Trophoblast cell (in vitro differentiated cells and primary cell): ENCODE measurements around the gene ABCB8.

Experiments used
- DNase-seq, 2 donors: peaks; one replicate each; pipeline ENCODE4 v3.0.0-alpha.2; 2016
- H2AFZ ChIP-seq: 2 replicates; pipeline ENCODE4 v1.6.1; 2013; ENCODE audit warnings: low read length, moderate library complexity, mild to moderate bottlenecking; ENCODE audit not compliant: insufficient read depth, poor library complexity
- H2AK5ac ChIP-seq: 2 replicates; pipeline ENCODE4 v1.6.1; 2013; ENCODE audit warnings: mild to moderate bottlenecking, low read length
- H2BK120ac ChIP-seq: 2 replicates; pipeline ENCODE4 v1.6.1; 2013; ENCODE audit warnings: low read length, mild to moderate bottlenecking, moderate library complexity; ENCODE audit not compliant: insufficient read depth, poor library complexity
- H2BK12ac ChIP-seq: 2 replicates; pipeline ENCODE4 v1.6.1; 2013; ENCODE audit warnings: mild to moderate bottlenecking, low read length, moderate library complexity
- H2BK5ac ChIP-seq: 2 replicates; pipeline ENCODE4 v1.6.1; 2013; ENCODE audit warnings: low read length, low read depth, moderate library complexity, mild to moderate bottlenecking; ENCODE audit not compliant: poor library complexity
- H3K14ac ChIP-seq: 2 replicates; pipeline ENCODE4 v1.6.1; 2013; ENCODE audit warnings: mild to moderate bottlenecking, low read length
- H3K18ac ChIP-seq: 2 replicates; pipeline ENCODE4 v1.6.1; 2013; ENCODE audit warnings: mild to moderate bottlenecking, low read length
- H3K23ac ChIP-seq: 2 replicates; pipeline ENCODE4 v1.6.1; 2013; ENCODE audit warnings: low read length
- H3K27ac ChIP-seq: 2 replicates; pipeline ENCODE4 v1.5.1; 2013; ENCODE audit warnings: low read depth, mild to moderate bottlenecking, inconsistent platforms, low read length, moderate library complexity
- H3K27me3 ChIP-seq: 2 replicates; pipeline ENCODE4 v1.6.1; 2013; ENCODE audit warnings: inconsistent platforms, mild to moderate bottlenecking, low read length, moderate library complexity; ENCODE audit not compliant: insufficient read depth
- H3K36me3 ChIP-seq, 2 experiments: 1 replicate in 1 of 2; 2 replicates in 1 of 2; pipeline ENCODE4 v1.6.1; 2013; ENCODE audit warnings: low read length in 2 of 2, mild to moderate bottlenecking in 2 of 2, moderate library complexity in 1 of 2; ENCODE audit not compliant: insufficient read depth in 2 of 2, control insufficient read depth in 1 of 2
- H3K4ac ChIP-seq: 2 replicates; pipeline ENCODE4 v1.6.1; 2013; ENCODE audit warnings: low read depth, mild to moderate bottlenecking, low read length, moderate library complexity
- H3K4me1 ChIP-seq, 2 experiments: 1 replicate in 1 of 2; 2 replicates in 1 of 2; pipeline ENCODE4 v1.6.1; 2013; ENCODE audit warnings: low read length in 2 of 2, mild to moderate bottlenecking in 2 of 2, moderate library complexity in 1 of 2; ENCODE audit not compliant: insufficient read depth in 2 of 2, control insufficient read depth in 1 of 2
- H3K4me2 ChIP-seq: 2 replicates; pipeline ENCODE4 v1.6.1; 2013; ENCODE audit warnings: inconsistent platforms, mild to moderate bottlenecking, low read length, moderate library complexity
- H3K4me3 ChIP-seq: 2 replicates; pipeline ENCODE4 v1.5.1; 2013; ENCODE audit warnings: mild to moderate bottlenecking, low read depth, low read length, inconsistent platforms
- H3K79me1 ChIP-seq: one replicate; pipeline ENCODE4 v1.6.1; 2013; ENCODE audit warnings: low read length
- H3K79me2 ChIP-seq: 2 replicates; pipeline ENCODE4 v1.6.1; 2013; ENCODE audit warnings: low read length, mild to moderate bottlenecking; ENCODE audit not compliant: control insufficient read depth, insufficient read depth, poor library complexity
- H3K9ac ChIP-seq: 2 replicates; pipeline ENCODE4 v1.6.1; 2013; ENCODE audit warnings: mild to moderate bottlenecking, low read length
- H3K9me3 ChIP-seq: 2 replicates; pipeline ENCODE4 v1.6.1; 2013; ENCODE audit warnings: low read depth, mild to moderate bottlenecking, control low read depth, inconsistent platforms, low read length; ENCODE audit not compliant: insufficient read depth
- H4K12ac ChIP-seq: 2 replicates; pipeline ENCODE4 v1.6.1; 2013; ENCODE audit warnings: low read depth, mild to moderate bottlenecking, low read length, moderate library complexity
- H4K8ac ChIP-seq: 2 replicates; pipeline ENCODE4 v1.6.1; 2013; ENCODE audit warnings: low read depth, mild to moderate bottlenecking, low read length, moderate library complexity
- H4K91ac ChIP-seq: one replicate; pipeline ENCODE4 v1.6.1; 2013; ENCODE audit warnings: low read depth, mild to moderate bottlenecking, low read length, moderate library complexity
- WGBS: extraction: QIAGEN DNeasy Blood & Tissue Kit; methylation state at CpG from one replicate; pipeline ENCODE4 v1.1.7; 2013; ENCODE audit warnings: missing lambda C conversion rate; ENCODE audit not compliant: insufficient read length, insufficient coverage; ENCODE audit errors: extremely low coverage; 5-methylcytosine and 5-hydroxymethylcytosine counted together

Gene ABCB8

GRCh38 chr7:151033864-151034249 is 5.6 kb downstream of the ABCB8 start:
- no peak overlapping the region for H3K4me2 ChIP-seq
- H3K18ac ChIP-seq, result no peak overlapping the region
- no CpG with 5 or more reads among the region's 5 CpGs for WGBS
- no peak overlapping the region for H4K12ac ChIP-seq
- H3K36me3 ChIP-seq, result peaks cover 38 to 45% of the 10 kb centered on the region in 2 experiments
- no peak overlapping the region for H4K8ac ChIP-seq
- no peak overlapping the region for H2AFZ ChIP-seq
- no peak overlapping the region for H3K27ac ChIP-seq
- peaks cover 5 to 8% of the 10 kb centered on the region in 2 experiments for H3K4me1 ChIP-seq
- no peak overlapping the region for H3K14ac ChIP-seq
- no peak overlapping the region for H2BK5ac ChIP-seq
- no peak overlapping the region for H4K91ac ChIP-seq
- no peak overlapping the region for H3K4ac ChIP-seq
- H3K79me2 ChIP-seq, result no peaks in the 10 kb centered on the region
- H2BK120ac ChIP-seq, result no peak overlapping the region
- H3K4me3 ChIP-seq, result no peak overlapping the region
- no peak overlapping the region for H3K9ac ChIP-seq
- H3K27me3 ChIP-seq, result no peaks in the 10 kb centered on the region
- peaks cover 5% of the 10 kb centered on the region for H3K79me1 ChIP-seq
- DNase-seq, result no peak
- no peak overlapping the region for H3K23ac ChIP-seq
- no peak overlapping the region for H2BK12ac ChIP-seq
- peaks cover 1% of the 10 kb centered on the region for H3K9me3 ChIP-seq
- no peak overlapping the region for H2AK5ac ChIP-seq

- Histone ChIP-seq H3K36me3 (peaks cover 38 to 45% of the 10 kb centered on the region in 2 experiments), H2AFZ (no peak overlapping the region), H3K14ac (no peak overlapping the region), H4K91ac (no peak overlapping the region), H3K18ac (no peak overlapping the region), H3K79me1 (peaks cover 7% of the 10 kb centered on the region), H3K23ac (no peak overlapping the region), H3K9ac (no peak overlapping the region), H3K79me2 (no peaks in the 10 kb centered on the region), H2BK12ac (no peak overlapping the region), H2AK5ac (no peak overlapping the region), H2BK5ac (no peak overlapping the region), H3K4ac (no peak overlapping the region), H3K4me1 (peaks cover 10 to 13% of the 10 kb centered on the region in 2 experiments), H3K27me3 (no peaks in the 10 kb centered on the region), H3K4me2 (no peak overlapping the region), H3K27ac (no peak overlapping the region), H4K12ac (no peak overlapping the region), H2BK120ac (no peak overlapping the region), H4K8ac (no peak overlapping the region), H3K4me3 (no peak overlapping the region), H3K9me3 (peaks cover 1% of the 10 kb centered on the region)
- no CpG with 5 or more reads among the region's 21 CpGs for WGBS
- no peak for DNase-seq
These were observed 6.2 kb downstream of the ABCB8 start for GRCh38 chr7:151034312-151035025.

GRCh38 chr7:151035026-151035717 is 6.9 kb downstream of the ABCB8 start:
- H3K79me1 ChIP-seq, result peaks cover 11% of the 10 kb centered on the region
- WGBS, result no CpG with 5 or more reads among the region's 21 CpGs
- no peak overlapping the region for H2BK5ac ChIP-seq
- no peaks in the 10 kb centered on the region for H3K79me2 ChIP-seq
- peaks cover 38 to 45% of the 10 kb centered on the region in 2 experiments for H3K36me3 ChIP-seq
- H3K9ac ChIP-seq, result no peak overlapping the region
- H4K12ac ChIP-seq, result no peak overlapping the region
- no peak overlapping the region for H2AFZ ChIP-seq
- H3K4me3 ChIP-seq, result no peak overlapping the region
- no peak overlapping the region for H3K23ac ChIP-seq
- H3K18ac ChIP-seq, result no peak overlapping the region
- H3K9me3 ChIP-seq, result peaks cover 1% of the 10 kb centered on the region
- no peak overlapping the region for H2BK12ac ChIP-seq
- no peak overlapping the region for H4K8ac ChIP-seq
- no peak overlapping the region for H4K91ac ChIP-seq
- H3K4ac ChIP-seq, result no peak overlapping the region
- no peak overlapping the region for H2BK120ac ChIP-seq
- no peak for DNase-seq
- H3K27me3 ChIP-seq, result no peaks in the 10 kb centered on the region
- H3K27ac ChIP-seq, result no peak overlapping the region
- H3K4me1 ChIP-seq, result peaks cover 17 to 19% of the 10 kb centered on the region in 2 experiments
- H3K14ac ChIP-seq, result no peak overlapping the region
- H3K4me2 ChIP-seq, result no peak overlapping the region
- H2AK5ac ChIP-seq, result no peak overlapping the region

GRCh38 chr7:151035902-151036301 is 7.7 kb downstream of the ABCB8 start:
- Histone ChIP-seq H3K9me3 (peaks cover 1% of the 10 kb centered on the region), H3K4me1 (peaks cover 19 to 21% of the 10 kb centered on the region in 2 experiments), H3K27ac (no peak overlapping the region), H3K9ac (no peak overlapping the region), H3K79me2 (no peaks in the 10 kb centered on the region), H3K79me1 (peaks cover 13% of the 10 kb centered on the region), H3K36me3 (peaks cover 38 to 45% of the 10 kb centered on the region in 2 experiments), H3K18ac (no peak overlapping the region), H3K4me2 (no peak overlapping the region), H2AK5ac (no peak overlapping the region), H3K23ac (no peak overlapping the region), H3K27me3 (no peaks in the 10 kb centered on the region), H2BK5ac (no peak overlapping the region), H2BK12ac (no peak overlapping the region), H4K8ac (no peak overlapping the region), H4K12ac (no peak overlapping the region), H3K14ac (no peak overlapping the region), H4K91ac (no peak overlapping the region), H2AFZ (no peak overlapping the region), H3K4me3 (no peak overlapping the region), H2BK120ac (no peak overlapping the region), H3K4ac (no peak overlapping the region)
- DNase-seq, result no peak
- WGBS, result no CpG with 5 or more reads among the region's 17 CpGs
